ENCODE data around the gene IMP3.

Gene IMP3

DNA sequence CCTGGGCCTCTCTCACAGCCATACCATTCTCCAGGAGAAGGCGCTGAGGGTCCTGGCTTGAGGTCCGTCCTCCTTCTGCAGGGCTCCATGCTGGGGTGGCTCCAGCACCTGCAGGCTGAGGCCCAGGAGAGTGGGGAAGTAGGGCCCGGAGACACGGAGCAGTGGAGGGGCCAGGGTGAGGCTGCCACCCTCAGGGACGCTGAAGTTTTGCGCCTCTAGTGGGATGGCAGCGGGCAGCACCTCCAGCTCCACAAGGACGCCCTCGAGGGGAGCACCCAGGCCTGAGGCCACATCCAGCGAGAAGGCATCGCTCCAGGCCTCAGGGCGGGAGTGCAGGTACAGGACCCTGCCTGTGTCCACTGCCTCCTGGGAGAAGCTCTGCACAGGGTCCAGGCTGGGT is 45.2 kb upstream of the IMP3 start:
- TF ChIP-seq POLR2AphosphoS5 (IDR thresholded peaks at IDR 0.05; ENCODE audit: low read depth, low read length) (no peak), FOXP2 (optimal IDR thresholded peaks at IDR 0.05; ENCODE audit: borderline replicate concordance, extremely low read depth, extremely low read length, insufficient read depth) (no peak), TAF1 (IDR thresholded peaks at IDR 0.05; ENCODE audit: borderline replicate concordance, insufficient read depth, low read length) (no peak), REST (IDR thresholded peaks at IDR 0.05; ENCODE audit: insufficient read depth in 1 of 2, low read depth in 2 of 2, low read length in 2 of 2) (no peak), SIN3A (IDR thresholded peaks at IDR 0.05; ENCODE audit: borderline replicate concordance, insufficient read depth, low read length) (no peak)

DNA sequence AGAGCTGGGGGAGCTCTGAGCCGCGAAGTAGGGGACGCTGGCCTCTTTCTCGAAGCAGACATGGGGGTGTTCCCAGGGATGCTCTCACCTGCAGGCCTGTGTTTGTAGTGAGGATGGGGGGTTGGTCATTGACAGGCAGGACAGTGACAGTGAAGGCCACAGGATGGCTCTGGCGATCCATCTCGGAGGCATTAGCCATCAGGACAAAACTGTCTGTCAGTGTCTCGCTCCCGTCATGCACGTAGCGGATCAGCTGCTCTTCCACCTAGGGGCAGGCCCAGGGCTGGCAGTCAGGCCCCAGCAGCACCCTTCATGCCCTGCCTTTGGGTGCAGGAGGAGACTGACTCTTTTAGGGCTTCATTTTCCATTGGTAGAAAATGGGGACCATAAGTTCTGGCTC is 44.6 kb upstream of the IMP3 start:
- TF ChIP-seq POLR2AphosphoS5 (IDR thresholded peaks at IDR 0.05; ENCODE audit: low read depth, low read length), result no peak

DNA sequence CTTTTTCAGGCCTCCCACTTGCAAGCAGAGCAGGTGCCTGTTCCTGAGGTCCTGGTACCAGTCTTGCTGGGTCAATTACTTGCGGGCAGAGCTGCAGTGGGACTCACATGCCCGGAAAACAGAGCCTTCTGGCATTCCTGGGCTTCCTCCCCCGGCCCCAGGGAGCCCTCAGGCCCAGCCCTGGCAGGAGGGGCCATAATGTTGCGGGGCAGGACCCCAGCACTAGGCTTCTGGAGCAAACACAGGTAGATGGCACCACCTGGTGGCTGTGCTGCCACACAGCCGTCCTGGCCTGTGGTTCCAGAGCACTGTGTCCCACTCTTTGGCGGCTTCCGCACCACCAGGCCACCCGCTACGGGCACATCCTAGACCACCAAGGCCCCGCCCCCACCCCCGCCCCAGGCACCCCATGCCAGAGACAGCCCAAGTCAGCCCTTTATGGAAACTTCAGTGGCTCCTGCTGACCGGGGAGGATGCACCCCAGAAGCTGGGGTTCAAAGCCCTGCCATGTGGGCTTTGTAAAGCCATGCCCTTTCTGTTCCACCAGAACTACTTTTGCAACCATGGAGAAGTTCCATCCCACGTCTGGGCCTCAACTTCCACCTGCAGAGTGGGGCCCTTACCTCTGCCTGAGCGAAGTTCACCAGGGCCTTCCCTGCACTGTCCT is 43.8 kb upstream of the IMP3 start:
- TF ChIP-seq FOXP2 (optimal IDR thresholded peaks at IDR 0.05; ENCODE audit: borderline replicate concordance, extremely low read depth, extremely low read length, insufficient read depth), result peak; percentile 71

DNA sequence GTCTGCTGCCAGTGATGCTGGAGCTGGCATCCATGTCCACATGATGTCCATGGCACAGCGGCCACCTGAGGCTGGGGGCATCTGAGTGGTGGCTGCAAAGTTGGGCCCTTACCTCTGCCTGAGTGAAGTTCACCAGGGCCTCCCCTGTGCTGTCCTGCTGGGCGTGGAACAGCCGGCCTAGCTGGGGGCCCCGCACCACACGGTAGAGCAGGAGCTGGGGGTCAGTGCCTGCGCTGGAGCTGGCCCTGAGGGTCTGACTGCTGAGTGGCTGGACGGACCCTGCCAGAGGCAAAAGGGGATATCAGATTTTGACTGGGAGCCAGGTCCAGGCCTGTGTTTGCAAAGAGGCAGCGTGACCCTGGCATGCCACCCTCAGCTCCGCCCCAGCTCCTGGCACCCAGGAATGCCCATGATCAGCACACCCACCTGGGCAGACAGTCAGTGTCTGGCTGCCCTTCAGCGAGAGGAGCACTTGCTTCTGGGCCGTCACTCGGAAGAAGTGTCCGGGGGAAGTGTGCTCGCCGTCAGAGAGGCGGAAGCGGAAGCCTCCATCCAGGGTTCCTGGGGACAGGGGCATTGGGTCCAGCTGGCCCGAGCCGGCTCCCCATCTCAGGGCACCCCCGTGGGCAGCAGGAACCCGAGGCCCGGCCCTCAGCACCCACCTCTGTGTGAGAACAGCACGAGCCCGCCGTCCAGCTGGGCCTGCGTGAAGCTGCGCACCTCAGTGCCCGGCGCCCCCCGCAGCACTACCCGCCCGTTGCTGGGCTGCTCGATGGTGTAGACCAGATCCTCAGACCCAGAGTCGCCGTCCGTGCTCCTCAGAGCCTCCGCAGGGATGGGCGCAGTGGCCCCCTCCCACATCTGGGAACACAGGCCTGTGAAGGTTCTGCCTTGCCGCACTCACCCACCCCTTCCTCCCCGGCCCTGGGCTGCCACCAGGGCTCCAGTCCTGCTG is 42.4 kb upstream of the IMP3 start:
- no peak for TF ChIP-seq TAF1 (IDR thresholded peaks at IDR 0.05; ENCODE audit: borderline replicate concordance, insufficient read depth, low read length)
- TF ChIP-seq FOXP2 (optimal IDR thresholded peaks at IDR 0.05; ENCODE audit: borderline replicate concordance, extremely low read depth, extremely low read length, insufficient read depth), result no peak
- TF ChIP-seq REST (IDR thresholded peaks at IDR 0.05; ENCODE audit: insufficient read depth in 1 of 2, low read depth in 2 of 2, low read length in 2 of 2), result no peak
- TF ChIP-seq SIN3A (IDR thresholded peaks at IDR 0.05; ENCODE audit: borderline replicate concordance, insufficient read depth, low read length), result no peak
- no peak for TF ChIP-seq POLR2AphosphoS5 (IDR thresholded peaks at IDR 0.05; ENCODE audit: low read depth, low read length)

- TF ChIP-seq FOXP2 (optimal IDR thresholded peaks at IDR 0.05; ENCODE audit: borderline replicate concordance, extremely low read depth, extremely low read length, insufficient read depth) (no peak), TAF1 (IDR thresholded peaks at IDR 0.05; ENCODE audit: borderline replicate concordance, insufficient read depth, low read length) (no peak), REST (IDR thresholded peaks at IDR 0.05; ENCODE audit: insufficient read depth in 1 of 2, low read depth in 2 of 2, low read length in 2 of 2) (no peak), SIN3A (IDR thresholded peaks at IDR 0.05; ENCODE audit: borderline replicate concordance, insufficient read depth, low read length) (no peak), POLR2AphosphoS5 (IDR thresholded peaks at IDR 0.05; ENCODE audit: low read depth, low read length) (no peak)
Observed at GRCh38 chr15:75680007-75680789, 40.2 kb upstream of the IMP3 start.
